HUES6 (cell line): Measurements from ENCODE around the gene HSD11B2.
A peak's percentile ranks its signal among the peaks of the same experiment; 100 is the strongest.

Experiments used
- H3K27ac ChIP-seq: 2 replicates; pipeline ENCODE4 v1.7.0; 2013; ENCODE audit warnings: low read depth, mild to moderate bottlenecking, low read length, inconsistent platforms
- H3K27me3 ChIP-seq: 2 replicates; pipeline ENCODE4 v1.6.1; 2013; ENCODE audit warnings: low read length; ENCODE audit not compliant: control insufficient read depth, insufficient read depth
- H3K36me3 ChIP-seq: 2 replicates; pipeline ENCODE4 v1.6.1; 2013; ENCODE audit warnings: low read length; ENCODE audit not compliant: control insufficient read depth, insufficient read depth
- H3K4me1 ChIP-seq: 2 replicates; pipeline ENCODE4 v1.6.1; 2013; ENCODE audit warnings: low read length; ENCODE audit not compliant: control insufficient read depth, insufficient read depth
- H3K4me3 ChIP-seq: 2 replicates; pipeline ENCODE4 v1.5.1; 2013; ENCODE audit warnings: low read depth, low read length
- H3K9ac ChIP-seq: one replicate; pipeline ENCODE4 v1.6.1; 2013; ENCODE audit warnings: mild to moderate bottlenecking, low read length
- H3K9me3 ChIP-seq: 2 replicates; pipeline ENCODE4 v1.6.1; 2013; ENCODE audit warnings: low read depth, low read length; ENCODE audit not compliant: control insufficient read depth, insufficient read depth

The HSD11B2 gene

GRCh38 chr16:67397812-67398545, 32.9 kb upstream of the HSD11B2 start:
- peaks cover 43% of the 10 kb centered on the region for H3K4me1 ChIP-seq
- H3K27me3 ChIP-seq: peaks cover 44% of the 10 kb centered on the region
- no peak overlapping the region for H3K4me3 ChIP-seq
- H3K9me3 ChIP-seq: no peaks in the 10 kb centered on the region
- H3K36me3 ChIP-seq: no peaks in the 10 kb centered on the region
- H3K9ac ChIP-seq: no peak overlapping the region
- H3K27ac ChIP-seq: no peak overlapping the region

GRCh38 chr16:67398546-67399217, 32.2 kb upstream of the HSD11B2 start:
- Histone ChIP-seq H3K9me3 (no peaks in the 10 kb centered on the region), H3K4me1 (peaks cover 40% of the 10 kb centered on the region), H3K36me3 (no peaks in the 10 kb centered on the region), H3K9ac (no peak overlapping the region), H3K4me3 (no peak overlapping the region), H3K27ac (no peak overlapping the region), H3K27me3 (peaks cover 37% of the 10 kb centered on the region)

GRCh38 chr16:67399218-67399733, 31.6 kb upstream of the HSD11B2 start:
- peaks cover 31% of the 10 kb centered on the region for H3K27me3 ChIP-seq
- H3K4me3 ChIP-seq: 0 out of 2 replicates have a peak overlapping the region, but pooled peaks have one; percentile 20
- H3K9ac ChIP-seq: no peak overlapping the region
- no peaks in the 10 kb centered on the region for H3K36me3 ChIP-seq
- no peaks in the 10 kb centered on the region for H3K9me3 ChIP-seq
- H3K4me1 ChIP-seq: peaks cover 39% of the 10 kb centered on the region
- H3K27ac ChIP-seq: no peak overlapping the region

GRCh38 chr16:67399749-67400704, 30.9 kb upstream of the HSD11B2 start:
- Histone ChIP-seq H3K36me3 (no peaks in the 10 kb centered on the region), H3K4me3 (no peak overlapping the region), H3K27ac (no peak overlapping the region), H3K9ac (no peak overlapping the region), H3K27me3 (peaks cover 24% of the 10 kb centered on the region), H3K4me1 (peaks cover 41% of the 10 kb centered on the region), H3K9me3 (no peaks in the 10 kb centered on the region)

GRCh38 chr16:67400901-67401300, 30.0 kb upstream of the HSD11B2 start:
- no peaks in the 10 kb centered on the region for H3K36me3 ChIP-seq
- peaks cover 15% of the 10 kb centered on the region for H3K27me3 ChIP-seq
- H3K9ac ChIP-seq: no peak overlapping the region
- H3K27ac ChIP-seq: no peak overlapping the region
- H3K9me3 ChIP-seq: no peaks in the 10 kb centered on the region
- peaks cover 36% of the 10 kb centered on the region for H3K4me1 ChIP-seq
- H3K4me3 ChIP-seq: no peak overlapping the region

- no peaks in the 10 kb centered on the region for H3K9me3 ChIP-seq
- H3K9ac ChIP-seq: no peak overlapping the region
- no peak overlapping the region for H3K4me3 ChIP-seq
- H3K27ac ChIP-seq: no peak overlapping the region
- H3K27me3 ChIP-seq: peaks cover 2% of the 10 kb centered on the region; the same call in 1 of the 2 replicates
- peaks cover 36% of the 10 kb centered on the region for H3K4me1 ChIP-seq
- H3K36me3 ChIP-seq: no peaks in the 10 kb centered on the region
Observed at GRCh38 chr16:67403976-67404555, 26.9 kb upstream of the HSD11B2 start.

GRCh38 chr16:67404740-67405226, 26.1 kb upstream of the HSD11B2 start:
- Histone ChIP-seq H3K9ac (no peak overlapping the region), H3K27ac (no peak overlapping the region), H3K36me3 (no peaks in the 10 kb centered on the region)

GRCh38 chr16:67405336-67405735, 25.6 kb upstream of the HSD11B2 start:
- Histone ChIP-seq H3K9me3 (no peaks in the 10 kb centered on the region), H3K4me3 (no peak overlapping the region), H3K36me3 (no peaks in the 10 kb centered on the region), H3K27me3 (no peaks in the 10 kb centered on the region), H3K4me1 (peaks cover 28% of the 10 kb centered on the region), H3K9ac (no peak overlapping the region), H3K27ac (no peak overlapping the region)

More at GRCh38 chr16:67404740-67405226, 26.1 kb upstream of the HSD11B2 start:
- Histone ChIP-seq H3K4me1 (peaks cover 30% of the 10 kb centered on the region), H3K9me3 (no peaks in the 10 kb centered on the region), H3K27me3 (no peaks in the 10 kb centered on the region), H3K4me3 (no peak overlapping the region)

- Histone ChIP-seq H3K27ac (no peak overlapping the region), H3K4me3 (no peak overlapping the region), H3K27me3 (no peaks in the 10 kb centered on the region), H3K9me3 (no peaks in the 10 kb centered on the region), H3K36me3 (no peaks in the 10 kb centered on the region), H3K9ac (no peak overlapping the region), H3K4me1 (peaks cover 28% of the 10 kb centered on the region)
Observed at GRCh38 chr16:67406111-67406971, 24.6 kb upstream of the HSD11B2 start.
